Activated T-cell treated with anti-CD3 and anti-CD28 coated beads, Interleukin-2, amount 50 U/mL, for 72 hours (primary cell): ENCODE data around the gene AKAP9. TPM values are rescaled to one million over a fixed set of nuclear protein-coding genes. Genes with fewer than 3 reads are reported as not detected.
"Not testable (repeated sequence)": the region's sequence is repeated elsewhere in the genome, so short reads cannot be mapped to it uniquely, and the experiment has no call there.

Experiments used
- ATAC-seq, 2 donors: fragments of 150-1000 bp; cut with Tn5 transposase; replicated peaks in 1 of 2; 2 replicates each; pipeline ENCODE4 v1.10.0; 2021; ENCODE audit warnings: moderate library complexity in 2 of 2, mild to moderate bottlenecking in 1 of 2
- DNase-seq, 2 donors: peaks; one replicate each; pipeline ENCODE4 v3.0.0; 2021 to 2022; ENCODE audit warnings: mixed read lengths in 1 of 2
- H3K27ac Mint-ChIP-seq: one replicate; pipeline ENCODE4 v1.8.0; 2022; ENCODE audit warnings: mild to moderate bottlenecking, moderate library complexity, mixed read lengths
- H3K27me3 Mint-ChIP-seq: one replicate; pipeline ENCODE4 v1.8.0; 2022; ENCODE audit warnings: low read depth, mixed read lengths
- H3K36me3 Mint-ChIP-seq, 2 donors: one replicate each; pipeline ENCODE4 v1.8.0; 2022; ENCODE audit warnings: mixed read lengths in 2 of 2, mild to moderate bottlenecking in 1 of 2; ENCODE audit not compliant: insufficient read depth in 2 of 2
- H3K4me1 Mint-ChIP-seq: one replicate; pipeline ENCODE4 v1.8.0; 2022; ENCODE audit warnings: low read depth, mixed read lengths
- H3K4me3 Mint-ChIP-seq, 2 donors: one replicate each; pipeline ENCODE4 v1.8.0; 2022; ENCODE audit warnings: mild to moderate bottlenecking in 2 of 2, mixed read lengths in 2 of 2, moderate library complexity in 2 of 2
- H3K9me3 Mint-ChIP-seq, 2 donors: one replicate each; pipeline ENCODE4 v1.8.0; 2022; ENCODE audit warnings: mixed read lengths in 2 of 2
- total RNA-seq, 2 donors: library from RNA; stranded (reverse); gene quantifications; one replicate each; pipeline ENCODE4 v1.2.3, GENCODE V29; 2022

The AKAP9 gene
- total RNA-seq, 2 donors from 2014 or later: 31.5 to 33.4 TPM

GRCh38 chr7:91956464-91956863, 15.8 kb downstream of the AKAP9 start:
- H3K4me1 Mint-ChIP-seq: not testable (repeated sequence)

DNA sequence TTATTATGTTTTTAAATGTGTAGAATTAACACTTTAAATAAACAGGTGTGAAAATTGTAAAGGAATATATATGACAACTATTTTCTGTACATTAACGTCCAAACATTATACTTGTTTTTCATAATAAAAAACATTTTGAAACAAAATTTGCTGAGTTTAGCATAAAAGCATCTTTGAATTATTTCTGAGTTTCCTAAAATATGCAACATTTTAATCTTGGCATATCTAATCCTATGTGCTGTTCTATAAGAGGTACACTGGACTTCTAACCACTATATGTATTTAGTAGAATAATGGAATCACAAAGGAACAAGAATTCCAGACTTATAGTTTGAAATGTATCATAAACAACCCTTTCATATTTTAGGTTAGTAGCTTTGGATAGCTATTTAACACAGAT, 16.6 kb downstream of the AKAP9 start:
- ATAC-seq (no peak), DNase-seq (no peak)
- no peaks in the 10 kb centered on the region for H3K9me3 Mint-ChIP-seq
- H3K27me3 Mint-ChIP-seq: no peaks in the 10 kb centered on the region
- no peak overlapping the region for H3K27ac Mint-ChIP-seq
- H3K4me1 Mint-ChIP-seq: no peaks in the 10 kb centered on the region
- peaks cover 0 to 2% of the 10 kb centered on the region in 2 donors for H3K36me3 Mint-ChIP-seq
- H3K4me3 Mint-ChIP-seq: no peak overlapping the region

More at GRCh38 chr7:91956464-91956863, 15.8 kb downstream of the AKAP9 start:
- not testable (repeated sequence) for H3K27ac Mint-ChIP-seq, ATAC-seq, H3K36me3 Mint-ChIP-seq, H3K4me3 Mint-ChIP-seq, H3K9me3 Mint-ChIP-seq, DNase-seq, H3K27me3 Mint-ChIP-seq

- Mint-ChIP-seq H3K27me3 (no peaks in the 10 kb centered on the region), H3K4me3 (no peak overlapping the region), H3K9me3 (no peaks in the 10 kb centered on the region), H3K36me3 (peaks cover 0 to 2% of the 10 kb centered on the region in 2 donors), H3K27ac (no peak overlapping the region), H3K4me1 (no peaks in the 10 kb centered on the region)
- ATAC-seq (no peak), DNase-seq (no peak)
These were observed 17.2 kb downstream of the AKAP9 start for GRCh38 chr7:91957823-91958222.

DNA sequence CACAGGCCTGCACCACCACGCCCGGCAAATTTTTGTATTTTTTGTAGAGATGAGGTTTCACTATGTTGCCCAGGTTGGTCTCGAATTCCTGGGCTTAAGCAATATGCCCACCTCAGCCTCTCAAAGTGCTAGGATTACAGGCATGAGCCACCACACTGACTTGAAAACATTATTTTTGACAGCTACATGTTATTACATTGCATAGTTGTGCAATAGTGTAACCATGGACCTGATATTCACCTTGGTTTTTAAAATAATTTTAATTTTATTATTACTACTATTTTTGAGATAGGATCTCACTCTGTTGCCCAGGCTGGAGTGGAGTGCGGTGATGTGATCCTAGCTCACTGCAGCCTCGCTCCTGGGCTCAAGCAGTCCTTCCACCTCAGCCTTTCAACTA, 18.4 kb downstream of the AKAP9 start:
- H3K27me3 Mint-ChIP-seq: no peaks in the 10 kb centered on the region
- H3K9me3 Mint-ChIP-seq: no peaks in the 10 kb centered on the region
- peaks cover 0 to 2% of the 10 kb centered on the region in 2 donors for H3K36me3 Mint-ChIP-seq
- H3K27ac Mint-ChIP-seq: no peak overlapping the region
- DNase-seq (no peak), ATAC-seq (no peak)
- no peaks in the 10 kb centered on the region for H3K4me1 Mint-ChIP-seq
- no peak overlapping the region for H3K4me3 Mint-ChIP-seq

DNA sequence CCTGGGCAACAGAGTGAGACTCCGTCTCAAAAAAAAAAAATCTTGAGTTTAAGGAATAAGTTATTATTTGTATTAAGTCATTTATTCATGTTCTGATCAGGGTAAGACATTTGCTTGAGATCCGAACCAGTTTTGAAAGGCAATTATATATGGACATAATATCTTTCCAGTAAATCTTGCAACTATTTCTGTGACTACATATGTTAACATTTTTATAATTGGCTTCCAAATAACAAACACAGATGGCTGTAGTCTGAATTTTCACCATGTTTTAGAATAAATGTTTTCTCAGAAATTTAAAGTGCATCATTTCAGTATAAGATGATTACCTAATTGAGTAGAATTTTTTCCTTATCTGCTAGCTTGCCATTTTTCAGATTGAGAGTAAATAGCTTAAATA, 21.2 kb downstream of the AKAP9 start:
- Mint-ChIP-seq H3K27ac (no peak overlapping the region), H3K27me3 (no peaks in the 10 kb centered on the region), H3K36me3 (peaks cover 4 to 5% of the 10 kb centered on the region in 2 donors), H3K9me3 (peaks cover 0 to 2% of the 10 kb centered on the region in 2 donors), H3K4me1 (peaks cover 4% of the 10 kb centered on the region), H3K4me3 (no peak overlapping the region)
- ATAC-seq: no peak
- no peak for DNase-seq

GRCh38 chr7:91962419-91962818, 21.8 kb downstream of the AKAP9 start:
- peaks cover 4 to 5% of the 10 kb centered on the region in 2 donors for H3K36me3 Mint-ChIP-seq
- no peak overlapping the region for H3K4me3 Mint-ChIP-seq
- ATAC-seq: no peak
- peaks cover 9% of the 10 kb centered on the region for H3K4me1 Mint-ChIP-seq
- no peak overlapping the region for H3K27ac Mint-ChIP-seq
- no peaks in the 10 kb centered on the region for H3K27me3 Mint-ChIP-seq
- peaks cover 0 to 2% of the 10 kb centered on the region in 2 donors for H3K9me3 Mint-ChIP-seq
- no peak for DNase-seq

GRCh38 chr7:91967513-91967912, 26.9 kb downstream of the AKAP9 start:
- H3K9me3 Mint-ChIP-seq: not testable (repeated sequence)

GRCh38 chr7:91973639-91974038, 33.0 kb downstream of the AKAP9 start:
- no peak for DNase-seq
- Mint-ChIP-seq H3K4me1 (peaks cover 16% of the 10 kb centered on the region), H3K4me3 (no peak overlapping the region), H3K36me3 (peaks cover 0 to 2% of the 10 kb centered on the region in 2 donors), H3K9me3 (no peaks in the 10 kb centered on the region), H3K27me3 (no peaks in the 10 kb centered on the region), H3K27ac (no peak overlapping the region)
- no peak for ATAC-seq

More at GRCh38 chr7:91967513-91967912, 26.9 kb downstream of the AKAP9 start:
- not testable (repeated sequence) for ATAC-seq, H3K27me3 Mint-ChIP-seq, DNase-seq, H3K36me3 Mint-ChIP-seq, H3K4me3 Mint-ChIP-seq, H3K27ac Mint-ChIP-seq
- H3K4me1 Mint-ChIP-seq: peaks cover 37% of the 10 kb centered on the region

DNA sequence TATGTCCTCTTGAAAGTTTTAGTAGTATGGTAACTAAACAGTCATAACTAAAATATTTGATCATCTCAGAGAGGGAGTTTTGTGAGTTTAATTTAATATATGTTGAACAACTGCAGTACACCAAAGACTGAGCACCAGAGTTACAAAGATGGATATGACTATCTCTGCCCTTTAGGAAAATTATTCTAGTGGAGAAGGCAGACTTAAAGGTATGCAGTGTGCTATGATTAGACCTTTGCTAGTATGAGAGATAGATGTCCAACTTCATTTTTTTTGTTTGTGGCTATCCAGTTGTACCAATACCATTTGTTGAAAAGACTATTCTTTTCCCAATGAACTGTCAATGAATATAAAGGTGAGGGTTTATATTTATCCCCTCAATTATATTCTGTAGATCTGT, 33.4 kb downstream of the AKAP9 start:
- DNase-seq (no peak), ATAC-seq (no peak)
- Mint-ChIP-seq H3K27me3 (no peaks in the 10 kb centered on the region), H3K4me3 (no peak overlapping the region), H3K27ac (no peak overlapping the region), H3K9me3 (no peaks in the 10 kb centered on the region), H3K4me1 (peaks cover 15% of the 10 kb centered on the region), H3K36me3 (peaks cover 0 to 2% of the 10 kb centered on the region in 2 donors)

- ATAC-seq: no peak
- Mint-ChIP-seq H3K27ac (peak overlapping the region; percentile 38), H3K27me3 (no peaks in the 10 kb centered on the region), H3K36me3 (peaks cover 0 to 2% of the 10 kb centered on the region in 2 donors), H3K4me3 (no peak overlapping the region), H3K4me1 (no peaks in the 10 kb centered on the region), H3K9me3 (no peaks in the 10 kb centered on the region)
- no peak for DNase-seq
These were observed 36.1 kb downstream of the AKAP9 start for GRCh38 chr7:91976743-91977142.

DNA sequence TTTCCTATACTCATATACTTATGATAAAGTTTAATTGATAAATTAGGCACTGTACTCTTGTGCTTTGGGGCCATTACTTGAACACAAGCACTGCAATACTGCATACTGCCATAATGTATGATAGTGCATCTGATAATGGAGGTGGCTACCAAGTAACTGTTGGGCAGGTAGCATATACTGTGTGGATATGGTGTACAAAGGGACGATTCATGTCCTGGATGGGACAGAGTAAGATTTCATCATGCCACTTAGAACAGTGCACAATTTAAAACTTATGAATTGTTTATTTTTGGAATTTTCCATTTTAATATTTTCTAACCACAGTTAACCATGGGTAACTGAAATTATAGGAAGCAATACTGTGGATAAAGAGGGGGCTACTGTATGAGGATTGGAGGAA, 38.9 kb downstream of the AKAP9 start:
- peaks cover 0 to 6% of the 10 kb centered on the region in 2 donors for H3K9me3 Mint-ChIP-seq
- H3K27ac Mint-ChIP-seq: no peak overlapping the region
- ATAC-seq (no peak), DNase-seq (no peak)
- peaks cover 8 to 13% of the 10 kb centered on the region in 2 donors for H3K36me3 Mint-ChIP-seq
- no peak overlapping the region for H3K4me3 Mint-ChIP-seq
- H3K4me1 Mint-ChIP-seq: no peaks in the 10 kb centered on the region
- no peaks in the 10 kb centered on the region for H3K27me3 Mint-ChIP-seq

DNA sequence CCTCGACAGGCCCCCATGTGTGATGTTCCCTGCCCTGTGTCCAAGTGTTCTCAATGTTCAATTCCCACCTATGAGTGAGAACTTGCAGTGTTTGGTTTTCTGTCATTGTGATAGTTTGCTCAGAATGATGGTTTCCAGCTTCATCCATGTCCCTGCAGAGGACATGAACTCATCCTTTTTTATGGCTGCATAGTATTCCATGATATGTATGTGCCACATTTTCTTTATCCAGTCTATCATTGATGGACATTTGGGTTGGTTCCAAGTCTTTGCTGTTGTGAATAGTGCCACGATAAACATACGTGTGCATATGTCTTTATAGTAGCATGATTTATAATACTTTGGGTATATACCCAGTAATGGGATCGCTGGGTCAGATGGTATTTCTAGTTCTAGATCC, 41.7 kb downstream of the AKAP9 start:
- H3K27me3 Mint-ChIP-seq, H3K9me3 Mint-ChIP-seq, H3K4me3 Mint-ChIP-seq, H3K4me1 Mint-ChIP-seq, ATAC-seq, H3K27ac Mint-ChIP-seq, DNase-seq: not testable (repeated sequence)
- peaks cover 8 to 17% of the 10 kb centered on the region in 2 donors for H3K36me3 Mint-ChIP-seq

DNA sequence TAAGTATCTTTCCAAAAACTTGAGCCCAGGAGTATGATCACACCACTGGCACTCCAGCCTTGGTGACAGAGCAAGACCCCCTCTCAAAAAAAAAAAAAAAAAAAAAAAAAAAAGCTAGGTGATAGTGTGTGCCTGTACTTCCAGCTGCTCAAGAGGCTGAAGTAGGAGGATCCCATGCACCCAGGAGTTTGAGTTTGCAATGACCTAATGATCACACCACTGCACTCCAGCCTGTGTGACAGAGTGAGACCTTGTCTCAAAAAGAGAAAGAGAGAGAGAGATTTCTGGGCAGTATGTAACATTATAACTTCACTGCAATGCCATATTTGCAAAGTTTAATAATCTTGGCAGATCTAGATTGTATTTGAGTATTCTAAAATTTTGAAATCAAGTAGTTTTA, 47.6 kb downstream of the AKAP9 start:
- no peak overlapping the region for H3K27ac Mint-ChIP-seq
- no peak for ATAC-seq
- H3K4me3 Mint-ChIP-seq: no peak overlapping the region
- peaks cover 1 to 6% of the 10 kb centered on the region in 2 donors for H3K36me3 Mint-ChIP-seq
- no peak for DNase-seq
- peaks cover 0 to 3% of the 10 kb centered on the region in 2 donors for H3K9me3 Mint-ChIP-seq
- H3K4me1 Mint-ChIP-seq: no peaks in the 10 kb centered on the region
- H3K27me3 Mint-ChIP-seq: no peaks in the 10 kb centered on the region

GRCh38 chr7:91993976-91994375, 53.3 kb downstream of the AKAP9 start:
- Mint-ChIP-seq H3K9me3 (no peaks in the 10 kb centered on the region), H3K4me1 (no peaks in the 10 kb centered on the region), H3K27ac (no peak overlapping the region), H3K27me3 (no peaks in the 10 kb centered on the region), H3K4me3 (no peak overlapping the region), H3K36me3 (peaks cover 0 to 5% of the 10 kb centered on the region in 2 donors)
- DNase-seq (no peak), ATAC-seq (no peak)
